NOMO-1 (cell line): ENCODE data around the gene DAGLA.
"Not testable (repeated sequence)": the region's sequence is repeated elsewhere in the genome, so short reads cannot be mapped to it uniquely, and the experiment has no call there.

Experiments
- DNase-seq, 2 experiments: peaks; one replicate each; lab custom pipeline; 2025; ENCODE audit not compliant: unreplicated experiment in 2 of 2; lab: John Stamatoyannopoulos, UW

The DAGLA gene

DNA sequence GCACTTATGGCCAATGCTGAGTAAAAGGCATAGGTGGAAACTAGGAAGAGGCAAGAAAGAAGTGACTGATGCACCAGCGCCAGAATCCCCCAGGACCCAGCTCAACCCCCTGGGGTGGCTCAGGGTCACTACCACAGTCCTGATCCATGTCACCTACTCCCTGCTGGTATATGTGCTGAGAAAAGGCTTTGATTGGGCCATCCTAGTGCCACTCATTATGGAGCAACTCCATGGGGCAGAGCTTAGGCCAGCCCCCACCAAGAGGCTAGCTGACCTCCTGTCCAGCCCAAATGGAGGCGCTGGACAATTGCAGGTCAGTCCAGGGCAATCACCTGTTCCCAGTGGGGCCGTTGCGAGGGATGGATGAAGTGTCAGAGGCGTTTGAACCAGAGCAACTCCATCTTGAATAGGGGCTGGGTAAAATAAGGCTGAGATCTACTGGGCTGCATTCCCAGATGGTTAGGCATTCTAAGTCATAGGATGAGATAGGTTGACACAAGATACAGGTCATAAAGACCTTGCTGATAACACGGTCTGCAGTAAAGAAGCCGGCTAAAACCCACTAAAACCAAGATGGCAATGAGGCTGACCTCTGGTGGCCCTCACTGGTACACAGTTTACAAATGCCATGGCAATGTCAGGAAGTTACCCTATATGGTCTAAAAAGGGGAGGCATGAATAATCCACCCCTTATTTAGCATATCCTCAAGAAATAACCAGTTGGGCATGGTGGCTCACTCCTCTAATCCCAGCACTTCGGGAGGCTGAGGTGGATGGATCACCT is 20.6 kb upstream of the DAGLA start:
- no peak for DNase-seq

DNA sequence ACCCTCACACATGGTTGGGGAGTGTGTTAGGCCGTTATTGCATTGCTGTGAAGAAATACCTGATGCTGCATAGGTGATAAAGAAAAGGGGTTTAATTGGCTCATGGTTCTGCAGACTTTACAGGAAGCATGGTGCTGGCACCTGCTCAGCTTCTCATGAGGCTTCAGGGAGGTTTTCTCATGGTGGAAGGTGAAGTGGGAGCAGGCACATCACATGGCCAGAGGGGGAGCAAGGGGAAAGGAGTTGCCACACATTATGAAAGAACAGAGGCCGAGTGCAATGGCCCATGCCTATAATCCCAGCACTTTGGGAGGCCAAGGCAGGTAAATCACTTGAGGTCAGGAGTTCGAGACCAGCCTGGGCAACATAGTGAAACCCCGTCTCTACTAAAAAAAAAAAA is 19.2 kb upstream of the DAGLA start:
- not testable (repeated sequence) for DNase-seq

DNA sequence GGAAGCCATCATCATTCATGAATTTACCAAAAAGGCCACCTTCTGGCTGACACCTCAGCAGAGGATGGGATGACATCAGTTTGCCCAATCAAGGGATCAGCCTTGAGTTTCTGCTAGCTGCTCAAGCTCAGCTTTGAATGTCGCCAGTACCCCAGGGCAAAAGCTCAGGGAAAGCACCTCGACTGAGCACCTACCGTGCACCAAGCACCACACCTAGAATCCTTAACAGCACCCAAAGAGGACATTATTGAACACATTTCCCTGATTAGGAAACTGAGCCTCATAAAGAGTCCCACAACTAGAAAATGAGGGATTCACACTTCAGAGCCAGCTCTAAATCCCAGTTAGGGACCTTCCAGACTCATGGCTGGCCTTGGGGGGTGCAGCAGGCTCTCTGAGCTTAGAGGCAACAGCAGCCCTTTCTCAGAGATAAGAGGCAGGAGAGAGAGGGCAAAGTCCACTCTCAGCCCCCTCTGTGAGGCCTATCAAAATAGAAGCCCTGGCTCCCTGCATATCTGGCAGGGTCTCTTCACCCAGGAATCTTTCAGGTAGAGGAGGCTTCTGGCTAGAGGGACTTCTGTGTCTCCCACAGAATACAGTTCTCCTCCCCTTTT is 13.4 kb upstream of the DAGLA start:
- no peak for DNase-seq

DNA sequence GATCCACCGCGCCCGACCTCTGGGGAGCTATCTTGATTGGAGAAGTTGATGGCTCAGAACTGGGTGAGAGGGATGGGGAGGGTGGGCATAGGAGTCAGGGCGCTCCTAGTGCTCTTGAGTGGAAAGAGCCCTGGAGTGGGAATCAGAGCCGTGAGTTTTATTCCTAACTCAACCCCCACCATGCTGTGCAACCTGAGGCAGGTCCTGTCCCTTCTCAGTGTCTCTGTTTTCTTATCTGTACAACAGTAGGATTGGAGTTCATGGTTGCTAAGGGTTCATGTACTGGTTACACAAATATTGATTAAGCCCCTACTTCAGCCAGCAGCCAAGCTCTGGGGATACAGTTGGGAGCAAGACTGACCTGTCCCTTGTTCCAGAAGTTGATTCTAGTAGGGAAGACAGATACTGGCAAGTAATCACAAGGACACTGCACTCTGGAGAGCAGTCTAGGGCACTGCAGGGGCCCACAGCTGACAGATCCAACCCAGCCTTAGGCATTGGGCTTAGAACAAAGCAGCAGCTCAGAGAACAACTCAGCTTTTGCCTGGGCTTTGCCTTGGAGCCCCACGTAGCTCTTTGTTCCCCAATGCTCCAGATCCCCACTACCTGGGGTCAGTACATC is 12.4 kb upstream of the DAGLA start:
- no peak for DNase-seq

DNA sequence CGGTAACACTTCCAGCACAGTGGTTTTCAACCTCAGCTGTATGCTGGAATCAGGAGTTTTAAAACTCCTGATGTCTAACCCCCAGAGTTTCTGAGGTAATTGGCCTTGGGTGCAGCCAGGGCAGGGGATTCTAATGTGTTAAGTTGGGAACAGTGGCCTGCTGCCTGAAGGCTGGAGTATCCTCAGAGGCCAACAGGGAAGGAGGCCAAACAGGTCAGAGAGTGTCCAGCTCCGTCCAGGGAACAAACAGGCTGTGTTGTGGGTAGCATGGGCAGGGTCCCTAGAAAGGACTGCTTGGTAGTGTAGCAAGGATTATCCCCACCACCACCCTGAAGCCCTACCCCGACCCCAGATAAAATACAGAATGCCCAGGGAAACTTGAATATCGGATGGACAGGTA is 10.8 kb upstream of the DAGLA start:
- DNase-seq, result no peak

DNA sequence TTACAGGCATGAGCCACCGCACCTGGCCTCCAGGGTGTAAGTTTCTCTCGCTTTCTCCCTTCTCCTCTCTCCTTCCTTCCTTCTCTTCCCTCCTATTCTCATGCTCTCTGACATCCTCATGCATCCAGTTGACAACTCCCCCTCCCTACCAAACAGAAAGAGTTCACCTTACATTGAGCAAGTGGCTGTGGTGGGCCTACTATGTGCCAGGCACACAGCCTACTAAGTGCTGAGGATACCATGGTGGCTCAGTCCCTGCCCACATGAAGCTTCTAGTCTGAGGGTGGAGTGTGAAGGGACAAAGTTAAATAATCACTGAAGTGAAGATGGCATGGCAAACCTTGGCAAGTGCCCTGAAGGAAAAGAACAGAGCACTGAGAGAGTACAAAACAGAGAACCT is 9.6 kb upstream of the DAGLA start:
- no peak for DNase-seq

DNA sequence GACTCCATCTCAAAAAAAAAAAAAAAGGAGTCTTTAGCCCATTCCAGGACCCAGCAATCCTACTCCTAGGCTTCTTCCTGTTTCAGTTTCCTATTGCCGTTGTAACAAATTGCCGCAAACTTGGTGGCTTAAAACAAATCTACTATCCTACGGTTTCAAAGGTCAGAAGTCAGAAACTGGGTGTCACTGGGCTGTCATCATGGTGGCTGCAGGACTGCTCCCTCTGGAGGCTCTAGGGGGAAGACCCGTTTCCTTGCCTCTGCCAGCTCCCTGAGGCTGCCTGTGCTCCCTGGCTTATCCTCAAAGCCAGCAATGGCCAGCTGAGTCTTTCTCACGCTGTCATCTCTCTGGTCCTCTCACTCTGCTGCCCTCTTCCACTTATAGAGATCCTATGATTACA is 8.7 kb upstream of the DAGLA start:
- DNase-seq, result peak; percentile 51 to 79

DNA sequence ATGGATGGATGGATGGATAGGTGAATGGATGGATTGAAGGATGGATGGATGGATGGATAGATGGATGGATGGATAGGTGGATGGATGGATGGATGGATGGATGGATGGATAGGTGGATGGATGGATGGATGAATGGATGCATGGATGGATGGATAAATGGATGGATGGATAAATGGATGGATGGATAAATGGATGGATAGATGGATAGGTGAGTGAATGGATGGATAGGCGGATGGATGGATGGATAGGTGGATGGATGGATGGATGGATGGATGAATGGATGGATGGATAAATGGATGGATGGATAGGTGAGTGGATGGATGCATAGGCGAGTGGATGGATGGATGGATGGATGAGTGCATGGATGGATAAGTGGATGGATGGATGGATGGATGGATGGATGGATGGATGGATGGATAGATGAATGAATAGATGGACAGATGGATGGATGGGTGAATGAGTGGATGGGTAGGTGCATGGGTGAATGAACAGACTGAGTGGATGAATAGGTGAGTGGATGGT is 6.2 kb upstream of the DAGLA start:
- not testable (repeated sequence) for DNase-seq

DNA sequence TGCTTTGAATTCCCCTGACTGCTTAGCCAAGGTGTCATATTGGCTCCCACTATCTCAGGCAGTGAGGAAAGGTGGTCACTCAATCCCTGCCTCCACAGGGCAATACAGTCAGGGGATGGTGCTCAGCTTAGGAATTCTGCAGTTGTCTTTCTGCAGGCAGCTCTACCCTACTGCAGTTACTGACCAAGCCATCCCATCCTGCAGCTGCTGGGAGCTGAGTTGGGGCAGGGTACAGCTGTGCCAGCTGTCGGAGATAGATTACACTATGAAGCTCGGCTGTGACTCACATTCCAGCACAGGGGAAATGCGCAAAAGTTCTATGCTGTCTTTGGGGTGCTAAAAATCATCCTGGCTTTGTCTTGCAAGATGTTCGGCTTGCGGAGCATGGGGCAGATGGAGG is 4.4 kb upstream of the DAGLA start:
- DNase-seq, result no peak

DNA sequence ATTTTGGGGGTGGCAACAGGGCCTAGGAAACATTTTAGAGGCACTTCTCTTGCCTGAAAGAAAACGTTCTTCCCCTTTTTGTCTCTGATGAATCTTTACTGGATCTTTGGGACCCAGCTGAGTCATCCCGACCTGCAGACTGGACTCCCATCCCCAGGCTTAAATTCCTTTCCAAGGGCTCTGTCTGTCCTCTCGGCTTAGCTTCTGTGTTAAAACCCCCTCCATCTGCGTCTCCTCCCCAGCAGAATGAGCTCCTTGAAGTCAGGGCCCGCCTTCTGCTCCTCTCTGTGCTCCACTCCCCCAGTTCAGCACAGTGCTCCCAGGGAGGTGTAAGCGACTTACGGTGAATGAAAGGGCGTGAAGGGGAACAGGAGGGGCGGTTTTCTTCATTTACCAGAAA is 895 bp upstream of the DAGLA start:
- DNase-seq, result peak; percentile 9 to 18

DNA sequence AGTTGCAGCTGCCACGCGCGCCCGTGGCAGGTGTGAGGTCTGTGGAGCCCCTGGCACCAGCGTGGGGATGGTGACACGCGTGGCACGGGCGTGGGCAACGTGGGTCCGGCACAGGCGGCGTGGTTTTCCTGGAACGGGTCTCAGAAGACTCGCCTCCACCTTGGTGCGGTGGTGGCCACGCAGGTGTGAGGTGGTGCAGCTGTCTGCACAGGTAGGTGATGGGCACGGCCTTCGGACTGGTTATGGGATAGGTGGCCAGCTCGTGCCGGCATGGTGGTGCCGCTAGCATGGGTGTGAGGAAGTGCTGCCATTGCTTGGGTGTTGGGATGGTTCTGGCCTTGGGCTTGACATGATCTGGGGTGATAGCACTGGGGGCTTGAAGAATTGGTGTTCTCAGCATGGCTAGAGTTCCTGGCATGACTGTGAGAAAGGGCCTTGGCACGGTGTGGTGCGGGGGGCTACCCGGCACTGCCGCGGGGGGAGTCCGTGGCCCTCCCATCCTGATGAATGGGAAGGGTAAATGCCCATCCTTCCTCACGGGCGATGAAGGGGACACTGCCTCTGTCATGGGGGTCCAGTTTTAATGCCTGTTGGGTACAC is 531 bp downstream of the DAGLA start:
- no peak for DNase-seq

DNA sequence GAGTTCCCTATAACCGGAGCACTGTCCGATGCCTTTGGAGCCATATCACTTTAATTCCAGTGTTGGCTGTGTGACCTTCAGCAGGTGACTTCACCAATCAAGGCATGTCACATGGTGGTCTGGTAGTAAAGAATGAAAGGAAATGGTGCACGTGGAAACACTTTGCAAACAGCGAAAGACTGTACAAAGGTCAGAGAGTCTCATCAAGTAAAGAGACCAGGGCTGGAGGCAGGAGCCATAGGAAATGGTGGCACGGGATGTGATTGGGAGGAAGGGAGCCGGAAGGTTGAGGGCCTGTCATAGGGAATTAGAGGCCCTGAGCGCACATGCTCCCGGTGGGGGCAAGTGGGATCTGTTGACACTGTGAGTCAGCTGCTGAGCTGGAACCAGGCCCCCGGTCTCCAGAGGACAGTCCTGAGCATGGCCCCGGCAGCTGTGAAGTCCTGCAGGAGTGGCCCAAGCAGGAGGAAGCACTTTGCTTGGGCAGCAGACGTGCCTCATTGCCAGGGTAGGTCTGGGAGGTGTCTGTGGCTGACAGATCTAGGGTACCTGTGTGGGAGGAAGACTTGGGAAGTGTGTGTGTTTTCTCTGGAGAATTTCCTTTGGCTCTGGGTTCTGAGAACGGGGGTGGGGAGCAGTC is 2.0 kb downstream of the DAGLA start:
- DNase-seq, result no peak

DNA sequence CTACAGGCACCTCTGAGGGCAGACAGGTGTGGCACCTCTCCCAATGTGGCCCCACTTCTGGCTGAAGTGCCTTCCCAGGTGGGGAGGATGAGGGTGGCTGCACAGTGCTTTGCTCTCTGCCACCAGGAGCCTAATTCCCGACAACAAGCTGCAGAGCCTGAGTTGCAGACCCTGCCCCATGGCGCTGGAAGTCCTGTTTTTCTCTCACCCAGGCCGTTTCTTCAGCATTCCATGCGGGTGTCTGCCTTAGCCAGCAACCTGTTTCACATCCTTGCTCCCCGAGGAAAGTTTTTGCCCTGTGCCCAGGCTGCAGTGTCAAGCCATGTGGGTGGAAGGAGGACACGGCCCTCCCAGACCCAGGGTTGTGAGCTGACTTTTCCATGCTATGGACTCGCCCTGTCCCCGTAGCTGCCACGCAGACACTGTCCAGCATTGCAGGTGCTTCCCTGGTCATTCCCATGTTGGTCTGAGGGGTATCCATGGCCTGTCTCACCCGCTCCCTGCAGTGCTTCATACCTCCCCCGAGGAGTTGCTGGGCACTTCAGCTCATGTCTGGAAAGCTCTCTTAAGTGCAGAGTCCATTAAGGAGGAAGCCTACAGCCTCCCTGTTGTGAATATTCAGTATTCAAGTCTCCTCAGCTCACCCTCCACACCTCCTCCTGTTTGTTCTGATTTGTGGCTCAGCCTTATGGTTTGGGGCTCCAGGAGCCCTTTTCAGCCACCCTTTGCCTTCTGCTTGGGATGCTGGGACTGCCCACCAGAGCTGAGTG is 2.9 kb downstream of the DAGLA start:
- DNase-seq, result no peak

DNA sequence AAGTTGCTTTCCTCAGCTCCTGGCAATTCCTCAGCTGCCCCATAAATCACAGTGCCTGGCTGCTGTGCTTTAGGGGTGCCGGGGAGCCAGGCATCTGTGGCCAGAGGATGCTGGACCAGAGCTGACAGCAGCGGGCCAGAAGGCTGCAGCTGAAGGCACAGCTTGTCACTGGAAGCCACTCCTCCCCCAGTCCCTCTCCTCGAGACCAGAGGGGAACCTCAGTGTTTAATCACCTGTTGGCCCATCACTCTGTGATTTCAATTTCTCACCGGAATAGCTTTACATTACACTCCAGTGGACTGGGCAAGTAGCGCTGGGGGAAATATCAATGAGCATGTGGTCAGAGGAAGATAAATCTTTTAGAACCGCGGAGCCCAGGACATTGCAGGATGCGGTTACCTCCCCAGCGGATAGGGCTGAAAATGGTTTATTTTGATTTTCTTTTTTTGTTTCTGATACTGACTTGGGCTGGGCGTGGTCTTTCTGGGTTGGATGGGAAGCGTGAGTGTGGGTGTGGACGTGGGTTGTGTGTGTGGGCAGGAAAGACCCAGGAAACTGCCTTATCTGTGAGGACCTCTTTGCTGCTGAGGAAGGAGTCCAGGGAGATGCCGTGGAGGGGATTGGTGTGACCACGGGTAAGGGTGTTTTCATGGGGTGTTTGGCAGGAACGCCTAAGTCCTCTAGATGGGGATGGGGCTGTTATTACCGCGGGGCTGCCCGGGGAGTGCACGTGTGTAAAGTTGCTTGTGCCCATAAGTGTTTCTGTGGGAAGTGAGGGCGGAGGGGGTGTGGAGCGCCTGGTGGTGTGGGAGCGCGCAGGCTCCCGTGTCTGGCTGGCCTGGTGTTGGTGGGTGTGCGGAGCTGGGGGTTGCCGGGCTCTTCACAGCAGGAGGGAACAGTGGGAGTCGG is 4.0 kb downstream of the DAGLA start:
- peak in 1 of 2 experiments; percentile 41 for DNase-seq

DNA sequence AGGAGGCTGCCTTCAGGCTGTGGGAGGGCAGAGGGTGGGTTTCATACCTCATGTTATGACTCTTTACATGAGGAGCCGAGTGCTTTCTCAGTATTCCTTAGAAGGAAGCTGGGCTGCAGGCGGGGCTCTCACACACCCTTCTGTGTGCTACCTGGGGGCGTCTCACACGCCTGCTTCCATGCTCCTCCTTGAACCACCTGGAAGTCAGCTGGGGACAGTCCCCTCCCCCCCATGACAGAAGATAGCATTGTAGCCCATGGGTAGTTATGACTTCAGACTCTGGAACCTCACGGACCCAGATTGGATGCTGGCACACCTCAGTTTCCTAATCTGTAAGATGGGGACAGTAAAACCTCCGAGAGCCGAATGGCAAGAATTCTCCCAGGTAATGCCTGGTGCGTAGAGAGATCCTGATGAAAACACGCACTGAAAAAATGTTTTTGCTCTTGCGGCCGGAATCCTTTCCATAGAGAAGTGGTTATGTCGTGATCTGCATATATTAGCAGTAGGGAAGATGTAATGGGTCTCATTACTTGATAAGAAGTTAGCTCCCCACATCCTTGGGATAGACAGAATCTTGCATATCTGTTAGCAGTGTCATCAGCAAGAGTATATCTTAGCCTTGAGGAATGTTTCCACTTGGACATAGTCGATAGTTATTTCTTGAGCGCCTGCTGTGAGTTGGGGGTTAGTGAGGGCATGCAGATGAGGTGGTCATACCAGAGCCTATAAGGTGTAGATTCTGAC is 4.9 kb downstream of the DAGLA start:
- no peak for DNase-seq

DNA sequence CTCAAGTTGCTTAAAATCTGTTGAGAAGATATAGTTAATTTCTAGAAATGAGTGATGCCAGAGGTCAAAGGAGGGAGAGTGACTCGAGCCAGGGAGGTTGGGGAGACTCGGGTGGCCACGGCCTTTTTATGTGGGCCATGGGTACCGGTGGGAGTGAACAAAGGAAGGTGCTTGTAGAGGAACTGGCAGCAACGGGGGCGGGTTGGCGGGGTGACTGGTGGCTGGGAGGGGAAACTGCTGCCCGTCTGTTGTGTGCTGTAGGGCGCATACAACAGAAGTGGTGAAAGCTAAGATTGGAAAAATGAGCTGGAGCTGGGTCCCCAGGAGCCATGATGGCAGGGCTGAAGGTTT is 5.4 kb downstream of the DAGLA start:
- no peak for DNase-seq

DNA sequence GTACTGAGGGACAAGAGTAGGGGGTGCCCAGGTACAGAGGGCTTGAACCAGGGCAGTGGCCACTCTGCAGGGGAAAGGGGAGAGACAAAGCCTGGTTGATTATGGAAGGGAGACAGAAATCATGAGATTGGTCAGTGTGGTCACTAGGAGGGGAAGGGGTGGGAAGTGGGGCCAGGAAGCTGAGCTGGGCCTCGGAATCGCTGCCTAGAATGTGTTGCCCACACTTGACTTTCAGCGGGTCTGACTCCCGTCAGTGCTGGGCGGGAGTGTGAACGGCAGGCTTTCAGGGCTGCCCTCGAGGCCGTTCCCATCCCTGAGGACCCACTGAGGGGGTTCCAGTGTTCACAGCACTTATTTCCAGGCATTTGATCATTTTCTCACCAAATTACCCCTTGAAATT is 5.9 kb downstream of the DAGLA start:
- no peak for DNase-seq

DNA sequence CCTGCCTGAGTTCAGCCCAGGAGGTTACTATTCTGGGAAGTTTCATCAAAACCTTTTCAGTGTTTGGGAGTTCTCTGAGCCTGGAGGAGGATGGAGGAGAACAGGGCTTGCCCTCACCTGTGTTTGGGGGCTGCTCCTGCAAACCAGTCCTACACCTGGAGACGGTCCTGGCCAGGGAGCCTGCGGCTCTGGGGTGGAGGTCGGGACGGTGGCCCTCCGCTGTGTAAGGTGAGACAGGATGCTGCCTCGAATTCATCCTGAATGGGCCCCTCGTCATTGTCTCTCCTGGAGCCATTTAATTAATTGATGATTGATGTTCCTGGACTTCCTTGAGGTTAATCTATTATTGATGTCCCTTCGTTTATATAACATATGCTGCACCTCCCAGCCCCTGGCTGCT is 6.3 kb downstream of the DAGLA start:
- DNase-seq, result no peak

DNA sequence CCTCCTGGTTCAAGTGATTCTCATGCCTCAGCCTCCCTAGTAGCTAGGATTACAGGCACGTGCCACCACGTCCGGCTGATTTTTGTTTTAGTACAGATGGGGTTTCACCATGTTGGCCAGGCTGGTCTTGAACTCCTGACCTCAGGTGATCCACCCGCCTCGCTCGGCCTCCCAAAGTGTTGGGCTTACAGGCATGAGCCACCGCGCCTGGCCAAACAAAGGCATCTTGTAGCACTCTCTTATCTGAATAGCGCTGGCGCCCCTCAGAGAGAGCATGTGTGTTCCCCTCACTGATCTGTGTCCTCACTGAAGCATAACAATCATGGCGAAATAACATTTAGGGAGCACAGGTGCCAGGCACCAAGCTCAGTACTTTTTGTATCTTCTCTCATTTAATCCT is 7.2 kb downstream of the DAGLA start:
- DNase-seq, result no peak
